GM23338 (cell line): ENCODE results near the gene MT1H. TPM values are rescaled to one million over a fixed set of nuclear protein-coding genes. Genes with fewer than 3 reads are reported as not detected.
A peak's percentile ranks its signal among the peaks of the same experiment; 100 is the strongest.

Source experiments
- ATAC-seq: fragments of 200-7000 bp; cut with Tn5 transposase; 3 replicates; pipeline ENCODE4 v1.9.1; 2020
- DNase-seq: peaks from one replicate; pipeline ENCODE4 v3.0.0-alpha.2; 2015; ENCODE audit warnings: low spot score
- H2AFZ ChIP-seq: fragments of 200-600 bp; sonication (generic); 2 replicates; pipeline ENCODE4 v1.8.0; 2016; ENCODE audit warnings: antibody characterized with exemption, mild to moderate bottlenecking, moderate library complexity
- H3F3A ChIP-seq: fragments of 200-600 bp; sonication (generic); replicated peaks from 2 replicates; pipeline ENCODE4 v1.8.0; 2017; ENCODE audit warnings: antibody characterized with exemption, mixed run types, low read depth
- H3K27ac ChIP-seq: fragments of 200-600 bp; sonication (generic); 2 replicates; pipeline ENCODE4 v1.6.1; 2016; ENCODE audit warnings: low read depth
- H3K27me3 ChIP-seq: fragments of 200-600 bp; sonication (generic); 2 replicates; pipeline ENCODE4 v1.8.0; 2016; ENCODE audit warnings: mild to moderate bottlenecking, mixed run types, moderate library complexity; ENCODE audit not compliant: insufficient read depth
- H3K36me3 ChIP-seq: fragments of 200-600 bp; sonication (generic); 2 replicates; pipeline ENCODE4 v1.8.0; 2016; ENCODE audit warnings: mild to moderate bottlenecking; ENCODE audit not compliant: insufficient read depth
- H3K4me1 ChIP-seq: fragments of 200-600 bp; sonication (generic); 2 replicates; pipeline ENCODE4 v1.8.0; 2016; ENCODE audit warnings: mild to moderate bottlenecking, moderate library complexity; ENCODE audit not compliant: insufficient read depth
- H3K4me2 ChIP-seq: fragments of 200-600 bp; sonication (generic); 2 replicates; pipeline ENCODE4 v1.7.1; 2017; ENCODE audit warnings: mixed run types
- H3K4me3 ChIP-seq: fragments of 200-600 bp; sonication (generic); 2 replicates; pipeline ENCODE4 v1.6.1; 2016; ENCODE audit warnings: mixed run types
- H3K79me2 ChIP-seq: fragments of 200-600 bp; sonication (generic); replicated peaks from 2 replicates; pipeline ENCODE4 v1.8.0; 2017; ENCODE audit warnings: mild to moderate bottlenecking; ENCODE audit not compliant: insufficient read depth
- H3K9me2 ChIP-seq: fragments of 200-600 bp; sonication (generic); 2 replicates; pipeline ENCODE4 v1.8.0; 2017; ENCODE audit not compliant: insufficient read depth
- H4K20me1 ChIP-seq: fragments of 200-600 bp; sonication (generic); replicated peaks from 2 replicates; pipeline ENCODE4 v1.8.0; 2017; ENCODE audit warnings: mild to moderate bottlenecking; ENCODE audit not compliant: insufficient read depth
- H3K27ac Mint-ChIP-seq: 2 replicates; pipeline ENCODE4 v1.8.0; 2020; ENCODE audit warnings: inconsistent platforms, mild to moderate bottlenecking, moderate library complexity, mixed read lengths
- H3K27me3 Mint-ChIP-seq: 3 replicates; pipeline ENCODE4 v1.8.0; 2022; ENCODE audit warnings: low read depth, mild to moderate bottlenecking, moderate library complexity, mixed read lengths, inconsistent platforms; ENCODE audit not compliant: insufficient read depth, poor library complexity
- H3K36me3 Mint-ChIP-seq: 3 replicates; pipeline ENCODE4 v1.8.0; 2021; ENCODE audit warnings: low read depth, mild to moderate bottlenecking, inconsistent platforms, moderate library complexity, mixed read lengths
- H3K4me1 Mint-ChIP-seq: 3 replicates; pipeline ENCODE4 v1.8.0; 2020; ENCODE audit warnings: mild to moderate bottlenecking, inconsistent platforms, mixed read lengths
- H3K4me3 Mint-ChIP-seq: 3 replicates; pipeline ENCODE4 v1.8.0; 2021; ENCODE audit warnings: moderate library complexity, mild to moderate bottlenecking, inconsistent platforms, mixed read lengths
- H3K9me3 Mint-ChIP-seq: 3 replicates; pipeline ENCODE4 v1.8.0; 2020; ENCODE audit warnings: moderate library complexity, mild to moderate bottlenecking, inconsistent platforms, mixed read lengths
- CREB1 ChIP-seq: fragments of 250-450 bp; sonication (Bioruptor Pico); IDR thresholded peaks from 2 replicates; pipeline ENCODE4 v1.5.0; 2020; ENCODE audit warnings: low read depth, mild to moderate bottlenecking, moderate library complexity
- EZH2 ChIP-seq: fragments of 200-600 bp; sonication (generic); IDR thresholded peaks from one replicate; pipeline ENCODE4 v1.8.0; 2017; ENCODE audit warnings: antibody characterized with exemption, mild to moderate bottlenecking, low read depth; ENCODE audit not compliant: unreplicated experiment
- JUNB ChIP-seq: IDR thresholded peaks from one replicate; pipeline ENCODE4 v1.6.1; 2016; ENCODE audit warnings: antibody characterized with exemption; ENCODE audit not compliant: unreplicated experiment
- ZNF114 ChIP-seq: fragments of 250-450 bp; sonication (Bioruptor Pico); IDR thresholded peaks from 2 replicates; pipeline ENCODE4 v1.5.0; 2020; ENCODE audit warnings: mild to moderate bottlenecking, moderate library complexity
- ZNF462 ChIP-seq: fragments of 250-450 bp; sonication (Bioruptor Pico); IDR thresholded peaks from 2 replicates; pipeline ENCODE4 v1.5.0; 2020; ENCODE audit warnings: mild to moderate bottlenecking, moderate library complexity
- polyA plus RNA-seq: library from polyadenylated mRNA; unstranded; fragments of >200 nt; fragmentation: Nextera tagmentation; extraction: Ambion mirVana; gene quantifications from 2 replicates; pipeline ENCODE4 v1.2.1, GENCODE V29; 2016
- total RNA-seq: library from RNA; depleted of rRNA; stranded (reverse); fragments of >200 nt; shearing (Covaris generic); gene quantifications from 2 replicates; pipeline ENCODE4 v1.2.3, GENCODE V29; 2014

The MT1H gene
- total and polyA plus RNA-seq, 2 experiments from 2014 or later = 52.3 to 425 TPM

DNA sequence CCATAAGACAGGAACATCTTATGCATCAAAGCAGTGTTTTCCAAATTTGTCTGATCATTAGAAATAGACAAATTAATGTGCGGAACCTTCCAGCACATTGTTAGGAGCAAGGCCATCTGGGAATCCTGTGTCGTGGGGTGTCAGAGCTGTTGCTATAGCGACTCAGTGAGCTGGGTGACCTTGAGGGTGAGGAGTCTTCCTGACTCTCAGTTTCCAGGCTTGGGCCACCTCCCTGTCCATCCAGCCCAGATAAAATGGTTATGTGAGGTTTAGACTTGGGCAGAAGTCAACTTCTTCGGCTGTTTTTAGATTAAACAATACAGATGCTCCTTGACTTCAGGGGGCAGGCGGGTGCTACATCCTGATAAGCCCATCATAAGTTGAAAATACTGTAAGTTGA is 33.2 kb downstream of the MT1H start (continued):
- TF ChIP-seq ZNF462 (CRISPR knock-in tag) (no peak), CREB1 (no peak)

DNA sequence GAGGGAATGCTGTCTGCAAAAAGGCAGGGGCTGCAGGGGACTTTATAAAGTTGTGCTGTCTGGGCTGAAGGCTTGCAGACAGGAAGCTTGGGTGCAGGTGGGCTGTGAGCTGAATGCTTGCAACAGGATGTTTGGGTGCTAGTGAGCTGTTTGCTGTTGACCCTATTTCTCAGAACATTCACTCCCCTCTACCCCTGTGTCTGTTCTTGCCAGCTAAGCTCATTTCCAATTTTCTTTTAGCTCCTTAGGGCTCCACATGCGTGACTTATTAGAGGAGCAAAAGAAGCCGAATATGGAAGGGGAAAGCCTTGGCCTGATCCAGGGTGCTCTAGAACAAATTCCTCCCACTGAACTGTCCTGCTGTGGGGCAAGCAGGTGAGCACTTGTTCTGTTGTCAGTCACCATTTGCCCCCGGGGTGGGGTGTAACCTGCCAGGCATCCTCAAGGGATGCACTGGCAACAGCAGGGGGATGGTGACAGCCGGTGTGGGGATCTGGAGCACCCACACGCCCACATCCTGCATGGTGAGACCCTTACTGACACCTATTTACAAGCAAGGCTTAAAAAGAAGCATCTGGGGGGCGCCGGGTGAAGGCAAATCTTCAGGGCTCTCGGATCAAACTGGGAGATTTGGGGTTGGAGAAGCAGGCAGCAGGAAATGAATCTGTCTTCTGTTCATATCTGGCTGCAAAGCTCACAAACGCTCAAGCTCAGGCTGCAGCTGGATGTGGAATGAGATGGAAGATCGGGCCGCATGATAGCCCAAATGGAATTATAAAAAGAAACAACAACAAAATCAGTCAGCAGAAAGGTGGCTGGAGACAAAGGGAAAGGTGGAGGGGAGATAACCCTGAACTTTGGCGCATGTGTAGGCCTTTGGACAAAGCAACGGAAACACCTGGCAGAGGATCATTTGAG is 39.2 kb downstream of the MT1H start:
- Histone ChIP-seq H2AFZ (peak overlapping the region; percentile 74; the same call in 1 of the 2 replicates), H3K79me2 (no peaks in the 10 kb centered on the region), H3K36me3 (no peaks in the 10 kb centered on the region), H3K4me1 (peaks cover 5% of the 10 kb centered on the region), H3F3A (no peaks in the 10 kb centered on the region), H3K27ac (no peak overlapping the region), H3K4me3 (no peak overlapping the region), H3K4me2 (0 out of 2 replicates have a peak overlapping the region, but pooled peaks have one; percentile 48), H3K9me2 (no peaks in the 10 kb centered on the region), H4K20me1 (no peaks in the 10 kb centered on the region), H3K27me3 (no peaks in the 10 kb centered on the region)
- Mint-ChIP-seq H3K9me3 (no peaks in the 10 kb centered on the region), H3K27ac (no peak overlapping the region), H3K4me3 (no peak overlapping the region), H3K27me3 (peaks cover 15% of the 10 kb centered on the region), H3K36me3 (no peaks in the 10 kb centered on the region), H3K4me1 (peaks cover 11% of the 10 kb centered on the region)
- peak; percentile 48 for ATAC-seq
- TF ChIP-seq EZH2 = no peak
- TF ChIP-seq CREB1 = no peak
- no peak for TF ChIP-seq ZNF114
- no peak for TF ChIP-seq JUNB
- peak; percentile 18 for DNase-seq
